Activated naive CD4-positive, alpha-beta T cell treated with anti-CD3 and anti-CD28 coated beads, Interleukin-2, amount 50 U/mL, for 24 hours (primary cell): Measurements from ENCODE around the gene SSH2.
"Not testable (repeated sequence)": the region's sequence is repeated elsewhere in the genome, so short reads cannot be mapped to it uniquely, and the experiment has no call there.

Experiments used
- H3K27ac Mint-ChIP-seq: one replicate; pipeline ENCODE4 v1.8.0; 2021; ENCODE audit warnings: mild to moderate bottlenecking, mixed read lengths
- H3K27me3 Mint-ChIP-seq: one replicate; pipeline ENCODE4 v1.8.0; 2021; ENCODE audit warnings: mixed read lengths
- H3K36me3 Mint-ChIP-seq: one replicate; pipeline ENCODE4 v1.8.0; 2021; ENCODE audit warnings: mixed read lengths
- H3K4me1 Mint-ChIP-seq: one replicate; pipeline ENCODE4 v1.8.0; 2021; ENCODE audit warnings: mixed read lengths
- H3K4me3 Mint-ChIP-seq: one replicate; pipeline ENCODE4 v1.8.0; 2021; ENCODE audit warnings: mild to moderate bottlenecking, mixed read lengths
- H3K9me3 Mint-ChIP-seq: one replicate; pipeline ENCODE4 v1.8.0; 2021; ENCODE audit warnings: mixed read lengths

SSH2 gene

GRCh38 chr17:29802246-29802645 is 127.8 kb downstream of the SSH2 start:
- Mint-ChIP-seq H3K4me1 (peaks cover under 1% of the 10 kb centered on the region), H3K4me3 (no peak overlapping the region), H3K36me3 (no peaks in the 10 kb centered on the region), H3K27ac (no peak overlapping the region), H3K27me3 (no peaks in the 10 kb centered on the region), H3K9me3 (no peaks in the 10 kb centered on the region)

- H3K27ac Mint-ChIP-seq: no peak overlapping the region
- no peaks in the 10 kb centered on the region for H3K9me3 Mint-ChIP-seq
- no peak overlapping the region for H3K4me3 Mint-ChIP-seq
- H3K36me3 Mint-ChIP-seq: no peaks in the 10 kb centered on the region
- no peaks in the 10 kb centered on the region for H3K27me3 Mint-ChIP-seq
- H3K4me1 Mint-ChIP-seq: no peaks in the 10 kb centered on the region
Measured at GRCh38 chr17:29800457-29800856, 129.6 kb downstream of the SSH2 start.

GRCh38 chr17:29796652-29797051 is 133.4 kb downstream of the SSH2 start:
- no peaks in the 10 kb centered on the region for H3K36me3 Mint-ChIP-seq
- no peaks in the 10 kb centered on the region for H3K27me3 Mint-ChIP-seq
- no peaks in the 10 kb centered on the region for H3K4me1 Mint-ChIP-seq
- no peaks in the 10 kb centered on the region for H3K9me3 Mint-ChIP-seq
- no peak overlapping the region for H3K27ac Mint-ChIP-seq
- no peak overlapping the region for H3K4me3 Mint-ChIP-seq

- no peaks in the 10 kb centered on the region for H3K27me3 Mint-ChIP-seq
- H3K9me3 Mint-ChIP-seq: no peaks in the 10 kb centered on the region
- H3K36me3 Mint-ChIP-seq: peaks cover 1% of the 10 kb centered on the region
- H3K4me3 Mint-ChIP-seq: no peak overlapping the region
- H3K27ac Mint-ChIP-seq: no peak overlapping the region
- H3K4me1 Mint-ChIP-seq: no peaks in the 10 kb centered on the region
Measured at GRCh38 chr17:29793501-29793900, 136.5 kb downstream of the SSH2 start.

GRCh38 chr17:29791336-29792080 is 138.5 kb downstream of the SSH2 start:
- H3K9me3 Mint-ChIP-seq: no peaks in the 10 kb centered on the region
- H3K27me3 Mint-ChIP-seq: no peaks in the 10 kb centered on the region
- no peak overlapping the region for H3K27ac Mint-ChIP-seq
- H3K4me3 Mint-ChIP-seq: no peak overlapping the region
- no peaks in the 10 kb centered on the region for H3K4me1 Mint-ChIP-seq
- H3K36me3 Mint-ChIP-seq: peaks cover 1% of the 10 kb centered on the region

GRCh38 chr17:29789196-29790170 is 140.5 kb downstream of the SSH2 start:
- no peak overlapping the region for H3K4me3 Mint-ChIP-seq
- no peaks in the 10 kb centered on the region for H3K27me3 Mint-ChIP-seq
- no peaks in the 10 kb centered on the region for H3K4me1 Mint-ChIP-seq
- no peak overlapping the region for H3K27ac Mint-ChIP-seq
- H3K36me3 Mint-ChIP-seq: peaks cover 1% of the 10 kb centered on the region
- no peaks in the 10 kb centered on the region for H3K9me3 Mint-ChIP-seq

GRCh38 chr17:29787995-29788394 is 142.0 kb downstream of the SSH2 start:
- H3K36me3 Mint-ChIP-seq: peaks cover 1% of the 10 kb centered on the region
- H3K27ac Mint-ChIP-seq: no peak overlapping the region
- no peaks in the 10 kb centered on the region for H3K27me3 Mint-ChIP-seq
- no peaks in the 10 kb centered on the region for H3K9me3 Mint-ChIP-seq
- no peak overlapping the region for H3K4me3 Mint-ChIP-seq
- H3K4me1 Mint-ChIP-seq: no peaks in the 10 kb centered on the region

GRCh38 chr17:29782917-29783316 is 147.1 kb downstream of the SSH2 start:
- Mint-ChIP-seq H3K4me1 (peaks cover 9% of the 10 kb centered on the region), H3K27ac (no peak overlapping the region), H3K36me3 (no peaks in the 10 kb centered on the region), H3K9me3 (no peaks in the 10 kb centered on the region), H3K27me3 (no peaks in the 10 kb centered on the region), H3K4me3 (no peak overlapping the region)

- not testable (repeated sequence) for H3K4me1 Mint-ChIP-seq, H3K4me3 Mint-ChIP-seq, H3K27ac Mint-ChIP-seq, H3K36me3 Mint-ChIP-seq, H3K9me3 Mint-ChIP-seq, H3K27me3 Mint-ChIP-seq
Measured at GRCh38 chr17:29779812-29780190, 150.2 kb downstream of the SSH2 start.

GRCh38 chr17:29778956-29779811 is 150.8 kb downstream of the SSH2 start:
- Mint-ChIP-seq H3K27ac (no peak overlapping the region), H3K27me3 (no peaks in the 10 kb centered on the region), H3K36me3 (peaks cover 2% of the 10 kb centered on the region), H3K9me3 (no peaks in the 10 kb centered on the region), H3K4me3 (no peak overlapping the region), H3K4me1 (peaks cover 9% of the 10 kb centered on the region)

GRCh38 chr17:29777663-29778062 is 152.4 kb downstream of the SSH2 start:
- no peak overlapping the region for H3K27ac Mint-ChIP-seq
- no peaks in the 10 kb centered on the region for H3K27me3 Mint-ChIP-seq
- no peaks in the 10 kb centered on the region for H3K9me3 Mint-ChIP-seq
- peaks cover 9% of the 10 kb centered on the region for H3K4me1 Mint-ChIP-seq
- no peak overlapping the region for H3K4me3 Mint-ChIP-seq
- H3K36me3 Mint-ChIP-seq: peaks cover 2% of the 10 kb centered on the region

GRCh38 chr17:29776026-29776425 is 154.0 kb downstream of the SSH2 start:
- Mint-ChIP-seq H3K36me3 (peaks cover 2% of the 10 kb centered on the region), H3K27me3 (no peaks in the 10 kb centered on the region), H3K4me1 (peaks cover 9% of the 10 kb centered on the region), H3K9me3 (no peaks in the 10 kb centered on the region), H3K4me3 (no peak overlapping the region), H3K27ac (no peak overlapping the region)

- Mint-ChIP-seq H3K4me1 (no peaks in the 10 kb centered on the region), H3K27ac (no peak overlapping the region), H3K36me3 (peaks cover 2% of the 10 kb centered on the region), H3K27me3 (no peaks in the 10 kb centered on the region), H3K9me3 (no peaks in the 10 kb centered on the region), H3K4me3 (no peak overlapping the region)
Measured at GRCh38 chr17:29772981-29773380, 157.0 kb downstream of the SSH2 start.

- Mint-ChIP-seq H3K27ac (no peak overlapping the region), H3K4me3 (no peak overlapping the region), H3K36me3 (peaks cover 2% of the 10 kb centered on the region), H3K27me3 (no peaks in the 10 kb centered on the region), H3K4me1 (no peaks in the 10 kb centered on the region), H3K9me3 (no peaks in the 10 kb centered on the region)
Measured at GRCh38 chr17:29771546-29771945, 158.5 kb downstream of the SSH2 start.

- H3K27ac Mint-ChIP-seq: no peak overlapping the region
- H3K27me3 Mint-ChIP-seq: no peaks in the 10 kb centered on the region
- no peaks in the 10 kb centered on the region for H3K9me3 Mint-ChIP-seq
- H3K4me1 Mint-ChIP-seq: no peaks in the 10 kb centered on the region
- no peak overlapping the region for H3K4me3 Mint-ChIP-seq
- H3K36me3 Mint-ChIP-seq: no peaks in the 10 kb centered on the region
Measured at GRCh38 chr17:29769225-29769624, 160.8 kb downstream of the SSH2 start.
